ENCODE results near the gene NECTIN2.

DNA sequence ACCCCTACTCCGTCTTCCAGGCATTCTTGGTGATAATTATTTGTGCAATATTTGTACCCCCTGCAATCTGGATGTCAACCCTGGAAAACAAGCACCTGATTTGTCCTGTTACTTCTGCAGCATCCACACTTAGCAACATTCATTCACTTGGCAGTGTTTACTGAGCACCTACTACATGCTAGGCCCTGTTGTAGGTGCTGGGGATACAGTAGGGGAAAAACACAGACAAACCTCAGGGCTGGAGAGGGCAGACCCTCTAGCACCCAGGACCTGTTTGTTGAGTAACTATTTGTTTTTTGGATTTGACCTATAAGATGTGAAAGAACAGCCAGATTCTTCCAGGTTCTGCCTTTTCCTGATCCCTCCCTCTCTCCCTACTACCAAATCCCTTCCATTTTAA lies 9.5 kb downstream of the NECTIN2 start:
- no peak for TF ChIP-seq CTCF (IDR thresholded peaks at IDR 0.05)
- TF ChIP-seq EZH2phosphoT487 (IDR thresholded peaks at IDR 0.05): no peak
- no peak for TF ChIP-seq EZH2 (IDR thresholded peaks at IDR 0.05)
